ENCODE results near the gene KDM8. TPM values are rescaled to one million over a fixed set of nuclear protein-coding genes. Genes with fewer than 3 reads are reported as not detected.

The KDM8 gene
- total and polyA plus RNA-seq, 2 experiments from 2014 or later, result 5.1 to 5.7 TPM

DNA sequence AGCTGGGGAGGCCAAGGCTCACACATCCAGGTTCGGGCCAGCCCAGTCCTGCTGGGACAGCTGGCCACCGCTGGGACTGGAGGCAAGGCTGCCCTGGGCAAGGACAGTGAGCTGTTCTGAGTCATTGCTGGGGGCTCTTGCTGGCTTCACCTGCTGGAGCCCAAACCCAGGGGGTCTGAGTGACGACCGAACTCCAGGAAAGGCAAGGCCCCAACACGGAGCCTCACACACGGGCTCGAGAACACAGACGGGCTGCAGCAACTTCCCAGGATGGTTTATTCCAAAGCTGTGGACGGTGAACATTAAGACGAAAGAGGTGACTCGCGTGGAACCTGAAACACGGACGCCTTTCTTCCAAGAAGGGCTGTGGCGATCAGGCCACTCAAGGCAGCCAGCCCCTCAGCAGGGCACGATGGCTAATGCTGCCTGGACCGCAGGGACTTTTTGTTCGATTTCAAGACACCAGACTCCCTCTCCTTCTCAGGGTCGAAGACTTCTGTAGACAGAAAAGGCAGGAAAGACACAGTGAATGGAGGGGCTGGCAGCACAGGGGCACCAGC, 21.5 kb downstream of the KDM8 start (continued):
- no peak for TF ChIP-seq JUNB (IDR thresholded peaks at IDR 0.05; ENCODE audit: unreplicated experiment)
- TF ChIP-seq ZNF114 (CRISPR knock-in tag; IDR thresholded peaks at IDR 0.05), result no peak
- TF ChIP-seq ZNF331 (CRISPR knock-in tag; IDR thresholded peaks at IDR 0.05; ENCODE audit: low read depth), result no peak
- no peak for TF ChIP-seq EZH2phosphoT487 (IDR thresholded peaks at IDR 0.05; ENCODE audit: unreplicated experiment)
- no peak for TF ChIP-seq STAT1 (IDR thresholded peaks at IDR 0.05; ENCODE audit: unreplicated experiment)
- TF ChIP-seq, protein P1, sequence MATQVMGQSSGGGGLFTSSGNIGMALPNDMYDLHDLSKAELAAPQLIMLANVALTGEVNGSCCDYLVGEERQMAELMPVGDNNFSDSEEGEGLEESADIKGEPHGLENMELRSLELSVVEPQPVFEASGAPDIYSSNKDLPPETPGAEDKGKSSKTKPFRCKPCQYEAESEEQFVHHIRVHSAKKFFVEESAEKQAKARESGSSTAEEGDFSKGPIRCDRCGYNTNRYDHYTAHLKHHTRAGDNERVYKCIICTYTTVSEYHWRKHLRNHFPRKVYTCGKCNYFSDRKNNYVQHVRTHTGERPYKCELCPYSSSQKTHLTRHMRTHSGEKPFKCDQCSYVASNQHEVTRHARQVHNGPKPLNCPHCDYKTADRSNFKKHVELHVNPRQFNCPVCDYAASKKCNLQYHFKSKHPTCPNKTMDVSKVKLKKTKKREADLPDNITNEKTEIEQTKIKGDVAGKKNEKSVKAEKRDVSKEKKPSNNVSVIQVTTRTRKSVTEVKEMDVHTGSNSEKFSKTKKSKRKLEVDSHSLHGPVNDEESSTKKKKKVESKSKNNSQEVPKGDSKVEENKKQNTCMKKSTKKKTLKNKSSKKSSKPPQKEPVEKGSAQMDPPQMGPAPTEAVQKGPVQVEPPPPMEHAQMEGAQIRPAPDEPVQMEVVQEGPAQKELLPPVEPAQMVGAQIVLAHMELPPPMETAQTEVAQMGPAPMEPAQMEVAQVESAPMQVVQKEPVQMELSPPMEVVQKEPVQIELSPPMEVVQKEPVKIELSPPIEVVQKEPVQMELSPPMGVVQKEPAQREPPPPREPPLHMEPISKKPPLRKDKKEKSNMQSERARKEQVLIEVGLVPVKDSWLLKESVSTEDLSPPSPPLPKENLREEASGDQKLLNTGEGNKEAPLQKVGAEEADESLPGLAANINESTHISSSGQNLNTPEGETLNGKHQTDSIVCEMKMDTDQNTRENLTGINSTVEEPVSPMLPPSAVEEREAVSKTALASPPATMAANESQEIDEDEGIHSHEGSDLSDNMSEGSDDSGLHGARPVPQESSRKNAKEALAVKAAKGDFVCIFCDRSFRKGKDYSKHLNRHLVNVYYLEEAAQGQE (IDR thresholded peaks at IDR 0.05; ENCODE audit: unreplicated experiment), result no peak
- TF ChIP-seq, protein P2, sequence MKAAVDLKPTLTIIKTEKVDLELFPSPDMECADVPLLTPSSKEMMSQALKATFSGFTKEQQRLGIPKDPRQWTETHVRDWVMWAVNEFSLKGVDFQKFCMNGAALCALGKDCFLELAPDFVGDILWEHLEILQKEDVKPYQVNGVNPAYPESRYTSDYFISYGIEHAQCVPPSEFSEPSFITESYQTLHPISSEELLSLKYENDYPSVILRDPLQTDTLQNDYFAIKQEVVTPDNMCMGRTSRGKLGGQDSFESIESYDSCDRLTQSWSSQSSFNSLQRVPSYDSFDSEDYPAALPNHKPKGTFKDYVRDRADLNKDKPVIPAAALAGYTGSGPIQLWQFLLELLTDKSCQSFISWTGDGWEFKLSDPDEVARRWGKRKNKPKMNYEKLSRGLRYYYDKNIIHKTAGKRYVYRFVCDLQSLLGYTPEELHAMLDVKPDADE (IDR thresholded peaks at IDR 0.05), result no peak

DNA sequence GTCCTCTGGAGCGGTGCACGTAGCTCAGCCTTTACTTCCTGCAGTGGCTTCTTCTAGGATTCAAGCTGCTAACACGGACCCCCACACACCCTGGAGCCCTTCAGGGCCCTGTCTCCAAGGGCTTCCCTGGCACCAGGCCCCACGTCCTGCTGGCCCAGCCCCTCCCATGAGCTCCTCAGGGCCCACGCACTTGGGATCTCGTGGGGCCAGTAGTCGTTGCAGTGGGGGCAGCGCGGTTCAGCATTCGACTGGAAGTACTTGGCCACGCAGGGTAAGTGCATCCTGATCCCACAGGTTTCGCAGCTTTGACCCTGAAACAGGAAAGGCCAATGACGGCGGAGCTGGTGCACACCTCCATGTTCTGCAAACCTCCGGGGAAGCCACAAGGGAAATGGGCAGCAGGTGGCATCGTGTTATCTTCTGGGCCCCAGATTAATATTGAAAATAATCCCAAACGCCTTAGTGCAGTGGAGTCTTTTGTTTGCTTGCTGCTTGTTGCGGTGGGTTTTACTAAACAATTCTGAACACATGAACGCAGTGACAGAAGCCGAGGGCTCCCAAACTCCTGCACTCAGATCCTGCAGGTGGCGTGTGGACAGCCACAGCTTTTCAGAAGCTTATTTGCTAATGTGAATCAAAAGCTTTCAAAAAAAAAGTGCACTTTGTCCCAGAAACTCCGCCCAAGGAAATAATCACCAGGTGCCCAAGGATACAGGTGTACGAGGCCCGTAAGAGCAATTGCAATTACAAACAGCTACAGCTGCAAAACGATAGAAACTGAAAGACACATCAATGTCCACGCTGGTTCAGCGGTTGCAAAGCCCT, 22.4 kb downstream of the KDM8 start:
- DNase-seq (ENCODE audit: low spot score), result no peak
- Histone ChIP-seq H3K27me3 (ENCODE audit: insufficient read depth) (no peaks in the 10 kb centered on the region), H3K36me3 (ENCODE audit: insufficient read depth) (no peaks in the 10 kb centered on the region), H3F3A (replicated peaks; ENCODE audit: low read depth) (no peaks in the 10 kb centered on the region), H3K4me1 (ENCODE audit: insufficient read depth) (no peaks in the 10 kb centered on the region), H3K4me3 (no peak overlapping the region), H3K79me2 (replicated peaks; ENCODE audit: insufficient read depth) (no peaks in the 10 kb centered on the region), H3K9me2 (ENCODE audit: insufficient read depth) (no peaks in the 10 kb centered on the region), H3K27ac (ENCODE audit: low read depth) (no peak overlapping the region), H3K4me2 (no peak overlapping the region), H2AFZ (no peak overlapping the region), H4K20me1 (replicated peaks; ENCODE audit: insufficient read depth) (no peaks in the 10 kb centered on the region)
- Mint-ChIP-seq H3K27me3 (ENCODE audit: insufficient read depth, low read depth, poor library complexity) (peaks cover 5% of the 10 kb centered on the region), H3K4me3 (no peak overlapping the region), H3K27ac (0 out of 2 replicates have a peak overlapping the region, but pooled peaks have one; percentile 11), H3K9me3 (peaks cover 3% of the 10 kb centered on the region; the same call in 2 of the 3 replicates), H3K36me3 (ENCODE audit: low read depth) (peaks cover 5% of the 10 kb centered on the region; the same call in 2 of the 3 replicates), H3K4me1 (peaks cover 4% of the 10 kb centered on the region; the same call in 2 of the 3 replicates)
- no peak for ATAC-seq
- TF ChIP-seq JUNB (IDR thresholded peaks at IDR 0.05; ENCODE audit: unreplicated experiment) (no peak), STAT1 (IDR thresholded peaks at IDR 0.05; ENCODE audit: unreplicated experiment) (no peak), POLR2AphosphoS5 (IDR thresholded peaks at IDR 0.05; ENCODE audit: low read depth) (no peak)
- TF ChIP-seq, protein P1 (IDR thresholded peaks at IDR 0.05; ENCODE audit: unreplicated experiment), result no peak
